Measurements from ENCODE around the gene PLK2.

- no peak for TF ChIP-seq CTCF (conservative IDR thresholded peaks at IDR 0.05; ENCODE audit: low read depth, low read length)
- no peak for TF ChIP-seq EZH2 (IDR thresholded peaks at IDR 0.05; ENCODE audit: low read length, unreplicated experiment)
Measured at GRCh38 chr5:58407042-58407719, 52.7 kb downstream of the PLK2 start.
